ENCODE data around the gene SLC27A3. TPM values are rescaled to one million over a fixed set of nuclear protein-coding genes. Genes with fewer than 3 reads are reported as not detected.
A peak's percentile ranks its signal among the peaks of the same experiment; 100 is the strongest.

The SLC27A3 gene
- total RNA-seq, 4 donors from 2014 or later, result 18.8 to 30.7 (median 21.6) TPM

- Histone ChIP-seq H3K27ac (peak overlapping the region in 3 of 4 donors; percentile 21 to 69 (median 55)), H3K9me3 (no peaks in the 10 kb centered on the region), H3K36me3 (peaks cover 0 to 3% of the 10 kb centered on the region in 2 donors), H3K27me3 (no peaks in the 10 kb centered on the region), H3K4me1 (peaks cover 0 to 49% (median 15%) of the 10 kb centered on the region in 3 donors), H3K4me3 (no peak overlapping the region)
- WGBS, 2 donors (ENCODE audit: low coverage in 1 of 2), result 36% methylated on average over 1 of the region's 1 CpG; no CpG with 5 or more reads in 1 of the 2 donors
- no peak for ATAC-seq
- no peak for TF ChIP-seq POLR2AphosphoS5 (IDR thresholded peaks at IDR 0.05)
- no peak for TF ChIP-seq CTCF (IDR thresholded peaks at IDR 0.05)
- no peak for TF ChIP-seq POLR2A (IDR thresholded peaks at IDR 0.05)
- no peak for TF ChIP-seq EP300 (IDR thresholded peaks at IDR 0.05)
These were observed 41.2 kb upstream of the SLC27A3 start for GRCh38 chr1:153733970-153734369.

GRCh38 chr1:153734396-153735089, 40.7 kb upstream of the SLC27A3 start:
- 38 to 77% methylated on average over 1 to 3 of the region's 3 CpGs for WGBS, 2 donors (ENCODE audit: low coverage in 1 of 2)
- Histone ChIP-seq H3K27me3 (no peaks in the 10 kb centered on the region), H3K27ac (peak overlapping the region in 3 of 4 donors; percentile 21 to 69 (median 55)), H3K36me3 (peaks cover 0 to 9% of the 10 kb centered on the region in 2 donors), H3K9me3 (no peaks in the 10 kb centered on the region), H3K4me3 (no peak overlapping the region), H3K4me1 (peaks cover 0 to 43% (median 9%) of the 10 kb centered on the region in 3 donors)
- TF ChIP-seq POLR2A (IDR thresholded peaks at IDR 0.05) (no peak), EP300 (IDR thresholded peaks at IDR 0.05) (no peak), POLR2AphosphoS5 (IDR thresholded peaks at IDR 0.05) (no peak)
- no peak for ATAC-seq

GRCh38 chr1:153735090-153735420, 40.2 kb upstream of the SLC27A3 start:
- peaks cover 0 to 14% of the 10 kb centered on the region in 2 donors for H3K36me3 ChIP-seq

GRCh38 chr1:153741986-153742385, 33.2 kb upstream of the SLC27A3 start:
- 45 to 75% methylated on average over 2 of the region's 2 CpGs for WGBS, 2 donors (ENCODE audit: low coverage in 1 of 2)

More at GRCh38 chr1:153735090-153735420, 40.2 kb upstream of the SLC27A3 start:
- peak overlapping the region in 2 of 4 donors; percentile 21 to 35 for H3K27ac ChIP-seq
- TF ChIP-seq POLR2A (IDR thresholded peaks at IDR 0.05) (no peak), POLR2AphosphoS5 (IDR thresholded peaks at IDR 0.05) (no peak), EP300 (IDR thresholded peaks at IDR 0.05) (no peak), CTCF (IDR thresholded peaks at IDR 0.05) (no peak)
- 93 to 94% methylated on average over 3 of the region's 3 CpGs for WGBS, 2 donors (ENCODE audit: low coverage in 1 of 2)
- H3K9me3 ChIP-seq, result no peaks in the 10 kb centered on the region
- no peaks in the 10 kb centered on the region for H3K27me3 ChIP-seq
- peaks cover 0 to 38% (median 8%) of the 10 kb centered on the region in 3 donors for H3K4me1 ChIP-seq
- no peak for ATAC-seq
- no peak overlapping the region for H3K4me3 ChIP-seq

More at GRCh38 chr1:153741986-153742385, 33.2 kb upstream of the SLC27A3 start:
- Histone ChIP-seq H3K27me3 (no peaks in the 10 kb centered on the region), H3K4me3 (no peak overlapping the region), H3K36me3 (peaks cover 0 to 83% of the 10 kb centered on the region in 2 donors), H3K9me3 (no peaks in the 10 kb centered on the region), H3K27ac (peak overlapping the region in 1 of 4 donors; percentile 57), H3K4me1 (peaks cover 0 to 18% (median 4%) of the 10 kb centered on the region in 3 donors)
- no peak for ATAC-seq
- no peak for TF ChIP-seq CTCF (IDR thresholded peaks at IDR 0.05)
- no peak for TF ChIP-seq POLR2AphosphoS5 (IDR thresholded peaks at IDR 0.05)
- no peak for TF ChIP-seq POLR2A (IDR thresholded peaks at IDR 0.05)
- no peak for TF ChIP-seq EP300 (IDR thresholded peaks at IDR 0.05)

All from gastroesophageal sphincter (tissue), 4 donors.